Pulmonary artery endothelial cell (primary cell): ENCODE results near the gene ITGA2B. TPM values are rescaled to one million over a fixed set of nuclear protein-coding genes. Genes with fewer than 3 reads are reported as not detected.
"Not testable (repeated sequence)": the region's sequence is repeated elsewhere in the genome, so short reads cannot be mapped to it uniquely, and the experiment has no call there.

Source experiments
- DNase-seq: peaks from one replicate; pipeline ENCODE4 v3.0.0-alpha.2; 2011; ENCODE audit warnings: low read depth, low spot score
- total RNA-seq: library from RNA; depleted of rRNA; stranded (reverse); fragments of >200 nt; gene quantifications from 2 replicates; pipeline ENCODE4 v1.2.3, GENCODE V29; 2014

Gene ITGA2B
- total RNA-seq, 1 donor from 2014 or later = 0.13 TPM

- no peak for DNase-seq
These were observed 36.4 kb downstream of the ITGA2B start for GRCh38 chr17:44352828-44353671.

- no peak for DNase-seq
These were observed 37.3 kb downstream of the ITGA2B start for GRCh38 chr17:44351961-44352827.

- DNase-seq = no peak
These were observed 38.0 kb downstream of the ITGA2B start for GRCh38 chr17:44351464-44351863.

GRCh38 chr17:44350733-44351226 is 38.7 kb downstream of the ITGA2B start:
- no peak for DNase-seq

GRCh38 chr17:44349553-44350070 is 39.8 kb downstream of the ITGA2B start:
- DNase-seq = no peak

GRCh38 chr17:44348988-44349364 is 40.5 kb downstream of the ITGA2B start:
- DNase-seq = no peak

GRCh38 chr17:44348234-44348987 is 41.0 kb downstream of the ITGA2B start:
- no peak for DNase-seq

- not testable (repeated sequence) for DNase-seq
These were observed 42.0 kb downstream of the ITGA2B start for GRCh38 chr17:44347206-44348055.

- no peak for DNase-seq
These were observed 43.2 kb downstream of the ITGA2B start for GRCh38 chr17:44346064-44346844.

GRCh38 chr17:44345454-44346026 is 43.9 kb downstream of the ITGA2B start:
- no peak for DNase-seq

- DNase-seq = peak; percentile 98
These were observed 44.5 kb downstream of the ITGA2B start, which contains the start of gene GRN for GRCh38 chr17:44344939-44345453. GRN (plus strand) TSS chr17:44345302; CDS start chr17:44349165, 3,863 bp downstream.

GRCh38 chr17:44343510-44344209 is 45.8 kb downstream of the ITGA2B start:
- DNase-seq = no peak

GRCh38 chr17:44340553-44340952 is 48.9 kb downstream of the ITGA2B start:
- DNase-seq = not testable (repeated sequence)

- no peak for DNase-seq
These were observed 50.7 kb downstream of the ITGA2B start for GRCh38 chr17:44338702-44339101.

- DNase-seq = no peak
These were observed 53.5 kb downstream of the ITGA2B start for GRCh38 chr17:44335968-44336367.

- no peak for DNase-seq
These were observed 53.9 kb downstream of the ITGA2B start for GRCh38 chr17:44335564-44335963.

GRCh38 chr17:44334727-44335126 is 54.7 kb downstream of the ITGA2B start:
- DNase-seq = no peak

- no peak for DNase-seq
These were observed 55.1 kb downstream of the ITGA2B start for GRCh38 chr17:44334315-44334714.
